Vagina (tissue), 2 donors: ENCODE results near the gene TMEM100. TPM values are rescaled to one million over a fixed set of nuclear protein-coding genes. Genes with fewer than 3 reads are reported as not detected.

Source experiments
- DNase-seq, 2 donors: peaks; one replicate each; pipeline ENCODE4 v3.0.0-alpha.2; 2017; ENCODE audit errors: extremely low spot score in 2 of 2
- H3K27ac ChIP-seq: fragments of 200-600 bp; sonication (generic); one replicate; pipeline ENCODE4 v1.5.1; 2019
- H3K27me3 ChIP-seq: fragments of 200-600 bp; sonication (generic); one replicate; pipeline ENCODE4 v1.5.1; 2019
- H3K36me3 ChIP-seq, 2 donors: fragments of 200-600 bp; sonication (generic); one replicate each; pipeline ENCODE4 v1.5.1; 2017 to 2019
- H3K4me1 ChIP-seq: fragments of 200-600 bp; sonication (generic); one replicate; pipeline ENCODE4 v1.5.1; 2019
- H3K4me3 ChIP-seq, 2 donors: fragments of 200-600 bp; sonication (generic); 1 replicate in 1 of 2; 2 replicates in 1 of 2; pipeline ENCODE4 v1.5.1; 2016 to 2019
- H3K9me3 ChIP-seq: fragments of 200-600 bp; sonication (generic); one replicate; pipeline ENCODE4 v1.5.1; 2019
- POLR2A ChIP-seq, 2 donors: fragments of 450-650 bp; IDR thresholded peaks; one replicate each; pipeline ENCODE4 v1.6.1; 2017; ENCODE audit warnings: antibody characterized with exemption in 2 of 2, mild to moderate bottlenecking in 2 of 2, moderate library complexity in 2 of 2
- POLR2AphosphoS5 ChIP-seq, 2 donors: sonication (generic); formaldehyde crosslinking; IDR thresholded peaks; one replicate each; pipeline ENCODE4 v1.9.0; 2017; ENCODE audit warnings: antibody characterized with exemption in 2 of 2, mild to moderate bottlenecking in 2 of 2, low read depth in 1 of 2; ENCODE audit not compliant: insufficient read depth in 1 of 2
- intact Hi-C: fragments of 100-400 bp; cut with DNase I; formaldehyde crosslinking; loops from one replicate; pipeline ENCODE4 v1.15.1; 2023
- total RNA-seq: library from RNA; depleted of rRNA; stranded (reverse); fragments of >200 nt; gene quantifications from one replicate; pipeline ENCODE4 v1.2.3, GENCODE V29; 2016
- TF ChIP-seq, protein P1 (sequence below), 3 experiments: fragments of 450-650 bp in 2 of 3; fragments of 200-600 bp in 1 of 3; sonication (generic) in 1 of 3; IDR thresholded peaks; one replicate each; pipeline ENCODE4 v1.5.1; 2017 to 2019; ENCODE audit warnings: antibody characterized with exemption in 3 of 3, mild to moderate bottlenecking in 2 of 3, moderate library complexity in 2 of 3

Gene TMEM100
- total RNA-seq, 1 donor from 2014 or later: 20.6 TPM

DNA sequence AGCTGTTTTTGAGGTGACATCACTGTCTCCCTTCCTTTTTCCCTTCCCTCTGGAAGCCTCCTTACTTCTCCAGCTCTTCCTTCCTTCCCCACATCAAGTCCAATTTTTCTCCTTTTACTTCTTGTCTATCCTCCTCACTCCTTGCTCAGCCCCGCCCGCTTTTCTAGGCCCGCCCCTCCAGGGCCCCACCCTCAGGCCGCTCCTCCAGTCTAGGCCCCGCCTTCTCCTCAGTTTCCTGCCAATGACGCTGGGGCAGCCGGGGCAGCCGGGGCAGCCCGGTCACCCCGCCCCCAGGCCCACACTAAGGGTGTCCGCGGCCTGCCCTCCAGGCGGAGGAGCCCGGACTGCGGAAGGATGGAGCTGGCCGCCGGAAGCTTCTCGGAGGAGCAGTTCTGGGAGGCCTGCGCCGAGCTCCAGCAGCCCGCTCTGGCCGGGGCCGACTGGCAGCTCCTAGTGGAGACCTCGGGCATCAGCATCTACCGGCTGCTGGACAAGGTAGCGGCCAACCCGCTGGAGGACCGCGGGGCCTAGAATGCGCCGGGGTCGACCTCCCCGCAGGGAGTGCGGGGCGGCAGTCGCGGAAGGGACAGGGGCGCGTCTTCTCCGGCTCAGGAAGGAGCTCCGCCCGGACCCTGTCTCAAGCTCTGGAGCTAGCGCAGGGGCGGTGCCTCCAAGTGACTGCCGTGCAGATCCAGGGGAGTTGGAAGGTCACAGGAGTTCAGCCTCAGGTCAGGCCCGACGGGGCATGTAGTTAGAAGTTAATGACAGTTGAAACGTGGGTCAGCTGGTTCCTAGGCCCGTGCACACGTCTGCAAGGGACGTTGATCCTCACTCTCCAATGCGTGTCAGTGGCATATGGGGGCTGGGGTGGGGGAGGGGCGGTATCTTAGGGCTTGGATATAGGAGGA, 28.3 kb upstream of the TMEM100 start, which contains the start of gene PCTP:
TSS of gene PCTP (plus strand) at position 302 of the 908 bp plus-strand sequence. CDS start at position 355, 53 bp downstream.
- H3K27me3 ChIP-seq: no peaks in the 10 kb centered on the region
- no peaks in the 10 kb centered on the region for H3K9me3 ChIP-seq
- H3K4me1 ChIP-seq: peaks cover 29% of the 10 kb centered on the region
- intact Hi-C loops: no loop called here
- no peaks in the 10 kb centered on the region for H3K36me3 ChIP-seq
- peak in 1 of 2 donors; percentile 48 for TF ChIP-seq POLR2A (IDR thresholded peaks at IDR 0.05)
- TF ChIP-seq, protein P1, sequence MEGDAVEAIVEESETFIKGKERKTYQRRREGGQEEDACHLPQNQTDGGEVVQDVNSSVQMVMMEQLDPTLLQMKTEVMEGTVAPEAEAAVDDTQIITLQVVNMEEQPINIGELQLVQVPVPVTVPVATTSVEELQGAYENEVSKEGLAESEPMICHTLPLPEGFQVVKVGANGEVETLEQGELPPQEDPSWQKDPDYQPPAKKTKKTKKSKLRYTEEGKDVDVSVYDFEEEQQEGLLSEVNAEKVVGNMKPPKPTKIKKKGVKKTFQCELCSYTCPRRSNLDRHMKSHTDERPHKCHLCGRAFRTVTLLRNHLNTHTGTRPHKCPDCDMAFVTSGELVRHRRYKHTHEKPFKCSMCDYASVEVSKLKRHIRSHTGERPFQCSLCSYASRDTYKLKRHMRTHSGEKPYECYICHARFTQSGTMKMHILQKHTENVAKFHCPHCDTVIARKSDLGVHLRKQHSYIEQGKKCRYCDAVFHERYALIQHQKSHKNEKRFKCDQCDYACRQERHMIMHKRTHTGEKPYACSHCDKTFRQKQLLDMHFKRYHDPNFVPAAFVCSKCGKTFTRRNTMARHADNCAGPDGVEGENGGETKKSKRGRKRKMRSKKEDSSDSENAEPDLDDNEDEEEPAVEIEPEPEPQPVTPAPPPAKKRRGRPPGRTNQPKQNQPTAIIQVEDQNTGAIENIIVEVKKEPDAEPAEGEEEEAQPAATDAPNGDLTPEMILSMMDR (IDR thresholded peaks at IDR 0.05): peak in 1 of 3 experiments; percentile 23
- TF ChIP-seq POLR2AphosphoS5 (IDR thresholded peaks at IDR 0.05; ENCODE audit: insufficient read depth in 1 of 2, low read depth in 1 of 2): peak; percentile 81 to 95
- peak within 1 kb of the TSS; percentile 75 to 84 for H3K4me3 ChIP-seq
- H3K27ac ChIP-seq: peak within 1 kb of the TSS; percentile 84
- DNase-seq: peak in 1 of 2 donors; percentile 90

DNA sequence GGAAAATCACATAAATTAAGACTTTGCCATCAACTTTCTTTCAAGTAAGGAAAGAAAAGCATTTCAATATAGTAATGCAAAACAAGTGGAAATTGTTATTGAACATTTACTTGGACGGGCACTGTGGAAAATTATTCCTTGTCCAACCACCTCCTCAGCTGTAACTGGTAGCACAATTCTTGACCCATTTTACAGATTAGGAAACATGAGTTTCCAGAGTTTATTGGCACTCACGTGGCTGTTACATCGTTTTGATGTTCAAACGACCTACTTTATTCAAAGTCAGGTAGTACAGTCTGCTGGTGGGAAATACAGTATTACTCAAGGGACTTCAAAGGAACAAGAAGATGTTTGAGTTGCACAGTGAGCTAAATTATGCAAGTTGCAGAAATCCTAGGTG, 27.3 kb upstream of the TMEM100 start:
- Histone ChIP-seq H3K4me3 (no peak overlapping the region), H3K27me3 (no peaks in the 10 kb centered on the region), H3K4me1 (peaks cover 29% of the 10 kb centered on the region), H3K36me3 (no peaks in the 10 kb centered on the region), H3K9me3 (no peaks in the 10 kb centered on the region), H3K27ac (peak overlapping the region; percentile 84)
- DNase-seq: no peak
- intact Hi-C loops: no loop called here
- TF ChIP-seq POLR2A (IDR thresholded peaks at IDR 0.05) (no peak), POLR2AphosphoS5 (IDR thresholded peaks at IDR 0.05; ENCODE audit: insufficient read depth in 1 of 2, low read depth in 1 of 2) (no peak)
- TF ChIP-seq, protein P1 (IDR thresholded peaks at IDR 0.05): no peak

DNA sequence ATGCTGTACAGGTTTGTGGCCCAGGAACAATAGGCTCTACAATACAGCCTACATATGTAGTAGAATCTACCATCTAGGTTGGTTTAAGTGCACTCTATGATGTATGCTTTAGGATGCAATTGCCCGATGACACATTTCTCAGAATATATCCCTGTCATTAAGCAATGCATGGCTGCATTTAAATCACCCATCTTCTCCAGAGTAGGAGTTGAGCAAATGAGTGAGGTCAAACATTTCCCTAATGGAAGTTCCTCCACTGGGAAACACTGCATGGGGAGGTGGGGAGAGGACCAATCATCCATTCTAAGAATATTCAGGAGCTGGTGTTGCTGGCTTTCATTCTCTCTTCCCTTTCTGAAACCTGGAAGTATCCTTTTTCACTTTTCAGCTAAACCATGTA, 26.2 kb upstream of the TMEM100 start:
- intact Hi-C loops: no loop called here
- TF ChIP-seq, protein P1 (IDR thresholded peaks at IDR 0.05): no peak
- no peak for TF ChIP-seq POLR2A (IDR thresholded peaks at IDR 0.05)
- no peak for TF ChIP-seq POLR2AphosphoS5 (IDR thresholded peaks at IDR 0.05; ENCODE audit: insufficient read depth in 1 of 2, low read depth in 1 of 2)
- Histone ChIP-seq H3K36me3 (no peaks in the 10 kb centered on the region), H3K27ac (no peak overlapping the region), H3K27me3 (no peaks in the 10 kb centered on the region), H3K9me3 (no peaks in the 10 kb centered on the region), H3K4me3 (no peak overlapping the region), H3K4me1 (peaks cover 27% of the 10 kb centered on the region)
- DNase-seq: no peak

DNA sequence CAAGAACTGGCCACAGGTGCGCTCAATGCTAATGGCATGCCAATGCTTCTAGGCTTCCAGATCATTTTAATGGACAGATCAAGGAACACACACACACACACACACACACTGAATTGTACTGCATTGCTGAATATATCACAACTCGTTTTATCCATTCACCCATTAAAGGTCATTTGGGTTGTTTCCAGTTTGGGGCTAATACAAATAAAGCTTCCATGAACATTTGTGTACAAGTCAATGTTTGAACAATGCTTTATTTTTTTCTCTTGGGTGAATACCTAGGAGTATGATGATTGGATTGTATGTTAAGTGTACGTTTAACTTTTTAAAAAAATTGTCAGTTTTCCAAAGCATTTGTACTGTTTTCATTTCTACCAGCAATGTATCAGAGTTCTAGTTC, 24.5 kb upstream of the TMEM100 start:
- DNase-seq: no peak
- Histone ChIP-seq H3K36me3 (no peaks in the 10 kb centered on the region), H3K27ac (no peak overlapping the region), H3K9me3 (no peaks in the 10 kb centered on the region), H3K4me1 (peaks cover 11% of the 10 kb centered on the region), H3K27me3 (no peaks in the 10 kb centered on the region), H3K4me3 (no peak overlapping the region)
- TF ChIP-seq, protein P1 (IDR thresholded peaks at IDR 0.05): no peak
- TF ChIP-seq POLR2A (IDR thresholded peaks at IDR 0.05): no peak
- intact Hi-C loops: no loop called here

DNA sequence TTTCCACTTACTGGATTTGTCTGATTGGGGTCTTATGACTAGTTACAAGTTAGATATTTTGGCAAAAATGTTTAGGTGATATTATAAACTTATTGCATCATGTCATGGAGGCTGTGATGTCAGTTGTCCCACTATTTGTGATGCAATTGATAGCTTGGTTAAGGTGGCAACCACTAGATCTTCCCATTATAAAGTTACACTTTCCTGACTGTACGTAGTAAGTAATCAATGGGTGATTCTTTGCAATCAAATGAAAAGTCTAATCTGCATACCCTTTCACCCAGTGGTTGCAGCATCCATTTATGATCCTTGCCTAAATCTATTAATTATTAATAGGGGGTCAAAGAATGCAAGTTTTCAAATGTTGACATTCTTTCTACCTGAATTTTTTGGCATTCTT, 23.8 kb upstream of the TMEM100 start:
- Histone ChIP-seq H3K27me3 (no peaks in the 10 kb centered on the region), H3K4me3 (no peak overlapping the region), H3K36me3 (no peaks in the 10 kb centered on the region), H3K9me3 (no peaks in the 10 kb centered on the region), H3K27ac (no peak overlapping the region), H3K4me1 (peaks cover 3% of the 10 kb centered on the region)
- intact Hi-C loops: no loop called here
- TF ChIP-seq POLR2A (IDR thresholded peaks at IDR 0.05) (no peak), POLR2AphosphoS5 (IDR thresholded peaks at IDR 0.05; ENCODE audit: insufficient read depth in 1 of 2, low read depth in 1 of 2) (no peak)
- TF ChIP-seq, protein P1 (IDR thresholded peaks at IDR 0.05): no peak
- DNase-seq: no peak
